Left lung (tissue), 10 donors: ENCODE measurements around the gene PAX6. TPM values are rescaled to one million over a fixed set of nuclear protein-coding genes. Genes with fewer than 3 reads are reported as not detected.
A peak's percentile ranks its signal among the peaks of the same experiment; 100 is the strongest.

Source experiments
- ATAC-seq: fragments of 200-7000 bp; cut with Tn5 transposase; one replicate; pipeline ENCODE4 v1.9.1; 2020; ENCODE audit warnings: moderate library complexity
- DNase-seq, 4 donors: peaks; one replicate each; pipeline ENCODE4 v3.0.0-alpha.2; 2013 to 2020
- H3K27ac ChIP-seq, 2 donors: fragments of 200-600 bp; sonication (generic) in 1 of 2; one replicate each; pipeline versions ENCODE4 v1.5.0 to v1.8.0; 2020 to 2021
- H3K27me3 ChIP-seq, 2 donors: fragments of 200-600 bp; sonication (generic) in 1 of 2; one replicate each; pipeline versions ENCODE4 v1.5.0 to v1.8.0; 2020 to 2021
- H3K36me3 ChIP-seq, 2 donors: fragments of 200-600 bp; sonication (generic) in 1 of 2; one replicate each; pipeline versions ENCODE4 v1.5.0 to v1.8.0; 2020 to 2021
- H3K4me1 ChIP-seq, 2 donors: fragments of 200-600 bp; one replicate each; pipeline ENCODE4 v1.8.0; 2021
- H3K4me3 ChIP-seq, 2 donors: fragments of 200-600 bp; sonication (generic) in 1 of 2; one replicate each; pipeline versions ENCODE4 v1.5.0 to v1.8.0; 2020 to 2021; ENCODE audit warnings: mild to moderate bottlenecking in 1 of 2
- H3K9me3 ChIP-seq, 2 donors: fragments of 200-600 bp; sonication (generic) in 1 of 2; one replicate each; pipeline versions ENCODE4 v1.5.0 to v1.8.0; 2020 to 2021
- CTCF ChIP-seq, 2 donors: fragments of 200-600 bp; sonication (generic) in 1 of 2; IDR thresholded peaks; one replicate each; pipeline versions ENCODE4 v1.5.0 to v1.8.0; 2021; ENCODE audit warnings: antibody characterized with exemption in 2 of 2
- intact Hi-C, 2 donors: fragments of 100-400 bp; cut with DNase I; formaldehyde crosslinking; loops; one replicate each; pipeline versions ENCODE4 v1.11.2 to v1.14.2; 2022
- polyA plus RNA-seq, 6 donors: library from polyadenylated mRNA; unstranded; fragments of 120-200 nt; gene quantifications; one replicate each; pipeline ENCODE4 v1.2.1, GENCODE V29; 2013; ENCODE audit not compliant: insufficient read length in 6 of 6
- total RNA-seq, 2 donors: library from RNA; stranded (reverse); fragmentation: NEBNext Ultra II Directional; extraction: Animal tissue kit (Norgen Biotek cat#: 25700); gene quantifications; one replicate each; pipeline ENCODE4 v1.2.1, GENCODE V29; 2021
- donor health status: DM: no; HTN: yes; CAD: no.
- donor health status: DM: no; HTN: no; CAD: no.

Gene PAX6
- total and polyA plus RNA-seq, 8 donors = 0.07 to 0.18 (median 0.10) TPM; not detected in 4

- intact Hi-C loops = no loop called here
- Histone ChIP-seq H3K4me3 (no peak overlapping the region), H3K9me3 (no peaks in the 10 kb centered on the region), H3K27ac (no peak overlapping the region), H3K27me3 (no peaks in the 10 kb centered on the region), H3K36me3 (no peaks in the 10 kb centered on the region), H3K4me1 (no peaks in the 10 kb centered on the region)
- no peak for TF ChIP-seq CTCF (IDR thresholded peaks at IDR 0.05)
- DNase-seq = peak in 2 of 4 donors; percentile 17 to 19
- no peak for ATAC-seq
Measured at GRCh38 chr11:31770011-31770700, 41.0 kb downstream of the PAX6 start.

GRCh38 chr11:31768749-31769640, 42.1 kb downstream of the PAX6 start:
- ATAC-seq (no peak), DNase-seq (no peak)
- no peak for TF ChIP-seq CTCF (IDR thresholded peaks at IDR 0.05)
- no peaks in the 10 kb centered on the region for H3K4me1 ChIP-seq
- intact Hi-C loops = no loop called here
- H3K36me3 ChIP-seq = no peaks in the 10 kb centered on the region
- H3K9me3 ChIP-seq = no peaks in the 10 kb centered on the region
- H3K4me3 ChIP-seq = no peak overlapping the region
- H3K27ac ChIP-seq = no peak overlapping the region
- H3K27me3 ChIP-seq = no peaks in the 10 kb centered on the region

GRCh38 chr11:31767685-31768084, 43.4 kb downstream of the PAX6 start:
- ATAC-seq (no peak), DNase-seq (no peak)
- no peak overlapping the region for H3K4me3 ChIP-seq
- no peaks in the 10 kb centered on the region for H3K4me1 ChIP-seq
- TF ChIP-seq CTCF (IDR thresholded peaks at IDR 0.05) = no peak
- no peaks in the 10 kb centered on the region for H3K36me3 ChIP-seq
- H3K27ac ChIP-seq = no peak overlapping the region
- no peaks in the 10 kb centered on the region for H3K27me3 ChIP-seq
- intact Hi-C loops = no loop called here
- H3K9me3 ChIP-seq = no peaks in the 10 kb centered on the region

- H3K36me3 ChIP-seq = no peaks in the 10 kb centered on the region
- DNase-seq (no peak), ATAC-seq (no peak)
- H3K27ac ChIP-seq = no peak overlapping the region
- intact Hi-C loops = no loop called here
- H3K4me1 ChIP-seq = no peaks in the 10 kb centered on the region
- no peaks in the 10 kb centered on the region for H3K9me3 ChIP-seq
- TF ChIP-seq CTCF (IDR thresholded peaks at IDR 0.05) = no peak
- no peak overlapping the region for H3K4me3 ChIP-seq
- H3K27me3 ChIP-seq = no peaks in the 10 kb centered on the region
Measured at GRCh38 chr11:31767066-31767465, 44.1 kb downstream of the PAX6 start.

GRCh38 chr11:31764766-31765165, 46.4 kb downstream of the PAX6 start:
- H3K4me3 ChIP-seq = no peak overlapping the region
- DNase-seq = no peak
- no peaks in the 10 kb centered on the region for H3K9me3 ChIP-seq
- H3K36me3 ChIP-seq = no peaks in the 10 kb centered on the region
- no peaks in the 10 kb centered on the region for H3K4me1 ChIP-seq
- no peak for TF ChIP-seq CTCF (IDR thresholded peaks at IDR 0.05)
- ATAC-seq = no peak
- intact Hi-C loops = no loop called here
- peaks cover 1 to 5% of the 10 kb centered on the region in 2 donors for H3K27me3 ChIP-seq
- H3K27ac ChIP-seq = no peak overlapping the region
